HCT116 (cell line): ENCODE results near the gene ADAMTS14. TPM values are rescaled to one million over a fixed set of nuclear protein-coding genes. Genes with fewer than 3 reads are reported as not detected.

Experiments
- ATAC-seq: fragments of 200-7000 bp; cut with Tn5 transposase; 2 replicates; pipeline ENCODE4 v1.9.1; 2020; ENCODE audit warnings: mild to moderate bottlenecking, moderate library complexity
- BruUV-seq: library from RNA; stranded (reverse); fragments of 400-500 nt; replicated peaks from 2 replicates; lab custom pipeline; 2021; lab: Mats Ljungman, UMichigan
- CTCF ChIA-PET: fragments of 300-600 bp; sonication (Branson Sonifier 250); formaldehyde crosslinking; loops from one replicate; lab custom pipeline; 2021; ENCODE audit warnings: antibody characterized with exemption; lab: Charles Lee
- POLR2A ChIA-PET: fragments of 300-600, 350-600 bp; sonication (Branson Sonifier 250); formaldehyde crosslinking; loops from one replicate; lab custom pipeline; 2021; ENCODE audit warnings: antibody characterized with exemption; lab: Charles Lee
- RAD21 ChIA-PET, 2 experiments: fragments of 300-600 bp; sonication (Branson Sonifier 250); formaldehyde crosslinking; loops; one replicate each; lab custom pipeline; 2023; ENCODE audit warnings: low total read pairs in 2 of 2; ENCODE audit not compliant: uncharacterized antibody in 2 of 2, unreplicated experiment in 2 of 2, low non-redundant PET in 1 of 2; lab: Charles Lee
- DNase-seq: peaks from one replicate; pipeline ENCODE4 v3.0.0-alpha.2; 2010; ENCODE audit warnings: low read depth, low spot score
- H2AFZ ChIP-seq: fragments of 200-600 bp; shearing (Covaris generic), sonication (generic); 2 replicates; pipeline ENCODE4 v1.6.1; 2017; ENCODE audit warnings: low read depth, mixed run types, mixed read lengths, antibody characterized with exemption, low read length; ENCODE audit not compliant: poor library complexity, severe bottlenecking
- H3K27ac ChIP-seq: 2 replicates; pipeline ENCODE4 v1.5.1; 2012; ENCODE audit warnings: low read depth, low read length
- H3K27me3 ChIP-seq: fragments of 200-600 bp; sonication (generic); 2 replicates; pipeline ENCODE4 v1.6.1; 2016; ENCODE audit warnings: mixed run types, low read length, mixed read lengths; ENCODE audit not compliant: insufficient read depth
- H3K36me3 ChIP-seq, 2 experiments: fragments of 200-500 bp in 1 of 2; fragments of 200-600 bp in 1 of 2; sonication (Bioruptor generic) in 1 of 2; sonication (generic) in 1 of 2; 2 replicates each; pipeline versions ENCODE4 v1.5.1 to v1.6.1; 2014 to 2016; ENCODE audit warnings: low read length in 2 of 2, inconsistent platforms in 1 of 2, mixed read lengths in 1 of 2, mixed run types in 1 of 2; ENCODE audit not compliant: insufficient read depth in 2 of 2, control insufficient read depth in 1 of 2
- H3K4me1 ChIP-seq, 2 experiments: fragments of 200-600 bp in 1 of 2; sonication (generic) in 1 of 2; 2 replicates each; pipeline versions ENCODE4 v1.5.1 to v1.6.1; 2012 to 2017; ENCODE audit warnings: low read length in 2 of 2, inconsistent platforms in 1 of 2, mild to moderate bottlenecking in 1 of 2, mixed read lengths in 1 of 2, mixed run types in 1 of 2, moderate library complexity in 1 of 2; ENCODE audit not compliant: insufficient read depth in 2 of 2, control insufficient read depth in 1 of 2
- H3K4me2 ChIP-seq: fragments of 200-600 bp; sonication (generic); 2 replicates; pipeline ENCODE4 v1.6.1; 2017; ENCODE audit warnings: mixed run types, low read length, mixed read lengths
- H3K4me3 ChIP-seq, 2 experiments: fragments of 200-600 bp in 1 of 2; sonication (generic) in 1 of 2; replicated peaks in 1 of 2; 2 replicates each; pipeline ENCODE4 v1.5.1; 2011 to 2016; ENCODE audit warnings: low read length in 2 of 2, control low read depth in 1 of 2, low read depth in 1 of 2, mild to moderate bottlenecking in 1 of 2, mixed read lengths in 1 of 2, mixed run types in 1 of 2
- H3K79me2 ChIP-seq: fragments of 200-600 bp; sonication (generic); 2 replicates; pipeline ENCODE4 v1.6.1; 2017; ENCODE audit warnings: mild to moderate bottlenecking, mixed run types, low read length, moderate library complexity, mixed read lengths; ENCODE audit not compliant: insufficient read depth
- H3K9ac ChIP-seq: fragments of 200-600 bp; sonication (generic); 2 replicates; pipeline ENCODE4 v1.6.1; 2016; ENCODE audit warnings: low read length, mixed read lengths
- H3K9me2 ChIP-seq: fragments of 200-600 bp; sonication (generic), shearing (Covaris generic); 2 replicates; pipeline ENCODE4 v1.6.1; 2017; ENCODE audit warnings: mixed run types, mild to moderate bottlenecking, moderate library complexity; ENCODE audit not compliant: insufficient read depth
- H3K9me3 ChIP-seq, 2 experiments: fragments of 200-500 bp in 1 of 2; fragments of 200-600 bp in 1 of 2; sonication (Bioruptor generic) in 1 of 2; sonication (generic) in 1 of 2; 2 replicates each; pipeline ENCODE4 v1.6.1; 2014 to 2017; ENCODE audit warnings: low read length in 2 of 2, mixed read lengths in 2 of 2, inconsistent platforms in 1 of 2, low read depth in 1 of 2, mild to moderate bottlenecking in 1 of 2, mixed run types in 1 of 2, moderate library complexity in 1 of 2; ENCODE audit not compliant: control insufficient read depth in 1 of 2, insufficient read depth in 1 of 2
- H4K20me1 ChIP-seq: fragments of 200-600 bp; sonication (generic), shearing (Covaris generic); 2 replicates; pipeline ENCODE4 v1.6.1; 2017; ENCODE audit warnings: mixed run types, mild to moderate bottlenecking, moderate library complexity; ENCODE audit not compliant: insufficient read depth
- ATF3 ChIP-seq: IDR thresholded peaks from 2 replicates; pipeline ENCODE4 v1.6.1; 2012
- CEBPB ChIP-seq: IDR thresholded peaks from 2 replicates; pipeline ENCODE4 v1.6.1; 2012; ENCODE audit warnings: low read depth
- CTCF ChIP-seq, 3 experiments: fragments of 200-600 bp in 1 of 3; sonication (generic) in 1 of 3; IDR thresholded peaks in 2 of 3; conservative IDR thresholded peaks in 1 of 3; 2 replicates each; pipeline ENCODE4 v1.5.1; 2012 to 2017; ENCODE audit warnings: low read depth in 2 of 3, low read length in 2 of 3, antibody characterized with exemption in 1 of 3, borderline replicate concordance in 1 of 3, control low read depth in 1 of 3, mild to moderate bottlenecking in 1 of 3, mixed read lengths in 1 of 3, mixed run types in 1 of 3, moderate library complexity in 1 of 3; ENCODE audit not compliant: insufficient read depth in 1 of 3
- EGR1 ChIP-seq: IDR thresholded peaks from 2 replicates; pipeline ENCODE4 v1.6.1; 2012; ENCODE audit warnings: low read depth
- ELF1 ChIP-seq: IDR thresholded peaks from 2 replicates; pipeline ENCODE4 v1.6.1; 2012; ENCODE audit warnings: low read depth, borderline replicate concordance
- EZH2 ChIP-seq: fragments of 200-600 bp; sonication (generic); IDR thresholded peaks from 2 replicates; pipeline ENCODE4 v1.6.1; 2017; ENCODE audit warnings: antibody characterized with exemption, mixed run types
- FOSL1 ChIP-seq: IDR thresholded peaks from 2 replicates; pipeline ENCODE4 v1.6.1; 2012; ENCODE audit warnings: low read depth
- MAX ChIP-seq: IDR thresholded peaks from 2 replicates; pipeline ENCODE4 v1.6.1; 2012
- POLR2A ChIP-seq: IDR thresholded peaks from 2 replicates; pipeline ENCODE4 v1.7.0; 2011; ENCODE audit warnings: borderline replicate concordance; ENCODE audit not compliant: insufficient read depth, insufficient read length; ENCODE audit errors: extremely low read depth
- POLR2AphosphoS5 ChIP-seq: IDR thresholded peaks from 2 replicates; pipeline ENCODE4 v1.6.1; 2011; ENCODE audit warnings: mild to moderate bottlenecking, low read depth, low read length, moderate library complexity
- RAD21 ChIP-seq: IDR thresholded peaks from 2 replicates; pipeline ENCODE4 v1.6.1; 2012; ENCODE audit warnings: low read depth, mild to moderate bottlenecking
- REST ChIP-seq: IDR thresholded peaks from 2 replicates; pipeline ENCODE4 v1.6.1; 2012; ENCODE audit warnings: low read depth
- SP1 ChIP-seq: IDR thresholded peaks from 2 replicates; pipeline ENCODE4 v1.6.1; 2012; ENCODE audit warnings: low read depth
- SRF ChIP-seq: IDR thresholded peaks from 2 replicates; pipeline ENCODE4 v1.6.1; 2012; ENCODE audit warnings: low read depth
- TCF7L2 ChIP-seq: IDR thresholded peaks from 2 replicates; pipeline ENCODE4 v1.7.0; 2011; ENCODE audit warnings: borderline replicate concordance, inconsistent platforms; ENCODE audit not compliant: insufficient read depth, insufficient read length; ENCODE audit errors: extremely low read depth
- YY1 ChIP-seq: IDR thresholded peaks from 2 replicates; pipeline ENCODE4 v1.6.1; 2011; ENCODE audit warnings: low read length, low read depth, moderate library complexity, mild to moderate bottlenecking; ENCODE audit not compliant: insufficient replicate concordance; ENCODE audit errors: extremely low read depth
- ZBTB33 ChIP-seq: IDR thresholded peaks from 2 replicates; pipeline ENCODE4 v1.6.1; 2011; ENCODE audit warnings: mild to moderate bottlenecking, low read length, moderate library complexity; ENCODE audit not compliant: insufficient replicate concordance; ENCODE audit errors: extremely low read depth
- ZNF274 ChIP-seq: fragments of 200-500 bp; sonication (Bioruptor generic); IDR thresholded peaks from 2 replicates; pipeline ENCODE4 v1.6.1; 2014; ENCODE audit warnings: mild to moderate bottlenecking, low read depth, low read length, inconsistent platforms
- intact Hi-C: fragments of 100-400 bp; cut with micrococcal nuclease; formaldehyde crosslinking; loops from 2 replicates; pipeline ENCODE4 v1.10.0; 2022
- total RNA-seq: library from RNA; stranded (reverse); gene quantifications from one replicate; pipeline ENCODE4 v1.2.1, GENCODE V29; 2021; ENCODE audit not compliant: unreplicated experiment

Gene ADAMTS14
- total RNA-seq, 1 experiment from 2014 or later, result 13.2 TPM

- H2AFZ ChIP-seq, result no peak overlapping the region
- H3K27ac ChIP-seq, result no peak overlapping the region
- H3K4me3 ChIP-seq, result no peak overlapping the region
- BruUV-seq, result no TSS peak
- ChIA-PET CTCF (no interaction called here), RAD21 (no interaction called here), POLR2A (no interaction called here)
- no peak overlapping the region for H3K4me2 ChIP-seq
- intact Hi-C loops, result no loop called here
- H3K9me2 ChIP-seq, result no peaks in the 10 kb centered on the region
- peaks cover 12 to 23% of the 10 kb centered on the region in 2 experiments for H3K4me1 ChIP-seq
- H3K27me3 ChIP-seq, result no peaks in the 10 kb centered on the region
- H3K79me2 ChIP-seq, result no peaks in the 10 kb centered on the region
- no peaks in the 10 kb centered on the region for H4K20me1 ChIP-seq
- H3K36me3 ChIP-seq, result no peaks in the 10 kb centered on the region
- DNase-seq, result no peak
- no peak overlapping the region for H3K9ac ChIP-seq
- TF ChIP-seq RAD21 (no peak), ZNF274 (no peak), MAX (no peak), REST (no peak), EZH2 (no peak), TCF7L2 (no peak), EGR1 (no peak), POLR2AphosphoS5 (no peak), ZBTB33 (no peak), ELF1 (no peak), SP1 (no peak), ATF3 (no peak), FOSL1 (no peak), SRF (no peak), POLR2A (no peak), YY1 (no peak), CTCF (IDR thresholded peaks at IDR 0.05 in 2 of 3, conservative IDR thresholded peaks at IDR 0.05 in 1 of 3; ENCODE audit: borderline replicate concordance in 1 of 3, insufficient read depth in 1 of 3, low read depth in 2 of 3, low read length in 2 of 3) (no peak), CEBPB (no peak)
- peak; percentile 16; the same call in 1 of the 2 replicates for ATAC-seq
- no peaks in the 10 kb centered on the region for H3K9me3 ChIP-seq
Measured at GRCh38 chr10:70736525-70736924, 64.2 kb downstream of the ADAMTS14 start.
